Measurements from ENCODE around the gene NME2.

Gene NME2

DNA sequence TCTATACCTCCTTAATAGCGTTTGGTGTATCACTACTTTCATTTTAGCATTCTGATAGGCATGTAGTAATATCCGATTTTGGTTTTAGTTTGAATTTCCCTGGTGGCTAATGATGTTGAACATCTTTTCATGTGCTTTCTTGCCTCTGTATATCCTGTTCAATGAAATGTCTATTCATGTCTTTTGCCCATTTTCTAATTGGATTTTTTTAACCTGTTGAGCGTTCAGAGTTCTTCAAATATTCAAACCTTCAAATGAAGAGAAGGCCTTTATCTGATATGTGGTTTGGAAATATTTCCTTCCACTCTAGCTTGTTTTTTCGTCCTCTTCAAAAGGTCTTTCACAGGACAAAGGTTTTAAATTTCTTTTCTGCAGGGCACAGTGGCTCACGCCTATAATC is 15.3 kb upstream of the NME2 start:
- Histone ChIP-seq H3K9me3 (replicated peaks; ENCODE audit: insufficient read depth, low read length) (no peaks in the 10 kb centered on the region), H2AFZ (ENCODE audit: low read length) (no peak overlapping the region), H3K4me1 (ENCODE audit: low read length) (peaks cover 5% of the 10 kb centered on the region; the same call in 1 of the 2 replicates), H3K36me3 (replicated peaks; ENCODE audit: insufficient read depth, low read length) (no peaks in the 10 kb centered on the region; the same call in 1 of the 2 replicates), H3K27me3 (replicated peaks; ENCODE audit: insufficient read depth, low read length) (no peaks in the 10 kb centered on the region), H3K9ac (ENCODE audit: low read length) (no peak overlapping the region), H3F3A (ENCODE audit: insufficient read depth, low read length) (peaks cover 7% of the 10 kb centered on the region; the same call in 1 of the 2 replicates), H3K4me3 (ENCODE audit: low read length) (no peak overlapping the region), H3K79me2 (ENCODE audit: low read length) (peaks cover 25% of the 10 kb centered on the region), H3K9me2 (replicated peaks; ENCODE audit: insufficient read depth, low read length) (no peaks in the 10 kb centered on the region), H3K27ac (ENCODE audit: low read length) (no peak overlapping the region), H4K20me1 (ENCODE audit: insufficient read depth, low read length) (no peaks in the 10 kb centered on the region), H3K4me2 (ENCODE audit: low read depth, low read length) (no peak overlapping the region)
- TF ChIP-seq EZH2 (optimal IDR thresholded peaks at IDR 0.05; ENCODE audit: low read depth, low read length) = no peak
- TF ChIP-seq, protein P1, sequence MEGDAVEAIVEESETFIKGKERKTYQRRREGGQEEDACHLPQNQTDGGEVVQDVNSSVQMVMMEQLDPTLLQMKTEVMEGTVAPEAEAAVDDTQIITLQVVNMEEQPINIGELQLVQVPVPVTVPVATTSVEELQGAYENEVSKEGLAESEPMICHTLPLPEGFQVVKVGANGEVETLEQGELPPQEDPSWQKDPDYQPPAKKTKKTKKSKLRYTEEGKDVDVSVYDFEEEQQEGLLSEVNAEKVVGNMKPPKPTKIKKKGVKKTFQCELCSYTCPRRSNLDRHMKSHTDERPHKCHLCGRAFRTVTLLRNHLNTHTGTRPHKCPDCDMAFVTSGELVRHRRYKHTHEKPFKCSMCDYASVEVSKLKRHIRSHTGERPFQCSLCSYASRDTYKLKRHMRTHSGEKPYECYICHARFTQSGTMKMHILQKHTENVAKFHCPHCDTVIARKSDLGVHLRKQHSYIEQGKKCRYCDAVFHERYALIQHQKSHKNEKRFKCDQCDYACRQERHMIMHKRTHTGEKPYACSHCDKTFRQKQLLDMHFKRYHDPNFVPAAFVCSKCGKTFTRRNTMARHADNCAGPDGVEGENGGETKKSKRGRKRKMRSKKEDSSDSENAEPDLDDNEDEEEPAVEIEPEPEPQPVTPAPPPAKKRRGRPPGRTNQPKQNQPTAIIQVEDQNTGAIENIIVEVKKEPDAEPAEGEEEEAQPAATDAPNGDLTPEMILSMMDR (IDR thresholded peaks at IDR 0.05; ENCODE audit: low read length) = no peak
- TF ChIP-seq EZH2phosphoT487 (IDR thresholded peaks at IDR 0.05; ENCODE audit: low read length) = no peak
- no peak for DNase-seq

DNA sequence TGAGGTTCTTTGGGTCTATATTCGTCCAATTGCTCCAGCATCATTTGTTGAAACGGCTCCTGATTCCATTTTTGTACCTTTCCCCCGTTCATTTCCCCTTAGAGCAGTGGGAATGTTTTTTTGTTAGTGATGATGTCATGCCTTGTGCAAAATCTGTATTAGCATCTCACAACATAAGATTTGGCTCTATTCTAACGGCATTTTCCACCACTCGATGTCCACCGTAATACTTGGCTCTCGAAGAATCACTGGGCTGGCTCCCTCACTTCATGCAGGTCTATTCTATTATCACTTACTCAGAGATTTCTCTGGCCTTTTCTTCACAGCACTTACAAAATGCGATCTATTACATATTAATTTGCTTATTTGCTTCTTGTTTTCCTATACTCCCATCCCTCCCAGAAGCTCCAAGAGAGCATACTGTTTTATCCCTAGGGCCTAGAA is 13.4 kb upstream of the NME2 start:
- H4K20me1 ChIP-seq (ENCODE audit: insufficient read depth, low read length) = no peaks in the 10 kb centered on the region
- H3K4me3 ChIP-seq (ENCODE audit: low read length) = peak overlapping the region; percentile 54
- no peak for DNase-seq
- peak overlapping the region; percentile 91 for H3K4me2 ChIP-seq (ENCODE audit: low read depth, low read length)
- H2AFZ ChIP-seq (ENCODE audit: low read length) = peak overlapping the region; percentile 85
- H3F3A ChIP-seq (ENCODE audit: insufficient read depth, low read length) = peaks cover 7% of the 10 kb centered on the region; the same call in 1 of the 2 replicates
- peak overlapping the region; percentile 40; the same call in 1 of the 2 replicates for H3K27ac ChIP-seq (ENCODE audit: low read length)
- peaks cover 44% of the 10 kb centered on the region for H3K79me2 ChIP-seq (ENCODE audit: low read length)
- no peaks in the 10 kb centered on the region for H3K27me3 ChIP-seq (replicated peaks; ENCODE audit: insufficient read depth, low read length)
- TF ChIP-seq, protein P1 (IDR thresholded peaks at IDR 0.05; ENCODE audit: low read length) = no peak
- TF ChIP-seq EZH2 (optimal IDR thresholded peaks at IDR 0.05; ENCODE audit: low read depth, low read length) = no peak
- TF ChIP-seq EZH2phosphoT487 (IDR thresholded peaks at IDR 0.05; ENCODE audit: low read length) = no peak
- no peaks in the 10 kb centered on the region for H3K9me3 ChIP-seq (replicated peaks; ENCODE audit: insufficient read depth, low read length)
- no peaks in the 10 kb centered on the region for H3K9me2 ChIP-seq (replicated peaks; ENCODE audit: insufficient read depth, low read length)
- peak overlapping the region; percentile 45; the same call in 1 of the 2 replicates for H3K9ac ChIP-seq (ENCODE audit: low read length)
- peaks cover 6% of the 10 kb centered on the region for H3K36me3 ChIP-seq (replicated peaks; ENCODE audit: insufficient read depth, low read length)
- peaks cover 5% of the 10 kb centered on the region; the same call in 1 of the 2 replicates for H3K4me1 ChIP-seq (ENCODE audit: low read length)

GRCh38 chr17:51153210-51154072 is 12.8 kb upstream of the NME2 start, which contains the start of gene NME1:
Gene NME1, plus strand, starts transcription at chr17:51153559. Its CDS starts 2,096 bp downstream, at chr17:51155655.
- Histone ChIP-seq H2AFZ (ENCODE audit: low read length) (peak within 1 kb of the TSS; percentile 85), H3K27ac (ENCODE audit: low read length) (peak within 1 kb of the TSS; percentile 63; the same call in 1 of the 2 replicates), H4K20me1 (ENCODE audit: insufficient read depth, low read length) (no peaks in the 10 kb centered on the region), H3K4me2 (ENCODE audit: low read depth, low read length) (peak within 1 kb of the TSS; percentile 97), H3K4me3 (ENCODE audit: low read length) (peak within 1 kb of the TSS; percentile 89), H3K36me3 (replicated peaks; ENCODE audit: insufficient read depth, low read length) (peaks cover 6% of the 10 kb centered on the region), H3K9me3 (replicated peaks; ENCODE audit: insufficient read depth, low read length) (no peaks in the 10 kb centered on the region), H3K79me2 (ENCODE audit: low read length) (peaks cover 50% of the 10 kb centered on the region), H3F3A (ENCODE audit: insufficient read depth, low read length) (peaks cover 7% of the 10 kb centered on the region; the same call in 1 of the 2 replicates), H3K9me2 (replicated peaks; ENCODE audit: insufficient read depth, low read length) (no peaks in the 10 kb centered on the region), H3K4me1 (ENCODE audit: low read length) (peaks cover 5% of the 10 kb centered on the region; the same call in 1 of the 2 replicates), H3K9ac (ENCODE audit: low read length) (peak within 1 kb of the TSS; percentile 87), H3K27me3 (replicated peaks; ENCODE audit: insufficient read depth, low read length) (no peaks in the 10 kb centered on the region)
- TF ChIP-seq EZH2 (optimal IDR thresholded peaks at IDR 0.05; ENCODE audit: low read depth, low read length) = no peak
- TF ChIP-seq, protein P1 (IDR thresholded peaks at IDR 0.05; ENCODE audit: low read length) = peak; percentile 88
- no peak for TF ChIP-seq EZH2phosphoT487 (IDR thresholded peaks at IDR 0.05; ENCODE audit: low read length)
- DNase-seq = peak; percentile 99

All from MM.1S (cell line).